NCI-H128 (cell line): ENCODE measurements around the gene BRAF.
"Not testable (repeated sequence)": the region's sequence is repeated elsewhere in the genome, so short reads cannot be mapped to it uniquely, and the experiment has no call there.

Experiments used
- DNase-seq: peaks from one replicate; lab custom pipeline; 2025; ENCODE audit not compliant: unreplicated experiment; lab: John Stamatoyannopoulos, UW

Gene BRAF

GRCh38 chr7:140881507-140882228 lies 43.1 kb downstream of the BRAF start:
- no peak for DNase-seq

DNA sequence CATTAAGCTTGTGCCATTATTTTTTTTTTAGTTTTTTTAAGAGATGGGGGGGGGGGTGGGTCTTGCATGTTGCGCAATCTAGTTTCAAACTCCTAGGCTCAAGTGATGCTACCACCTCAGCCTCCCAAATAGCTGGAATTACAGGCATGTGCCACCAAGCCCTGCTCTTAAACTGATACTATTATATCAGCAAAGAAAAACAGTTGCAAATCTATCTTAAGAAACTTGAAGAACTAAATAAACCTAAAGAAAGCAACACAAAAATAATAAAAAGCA lies 47.5 kb downstream of the BRAF start:
- DNase-seq = no peak

GRCh38 chr7:140876519-140877248 lies 48.0 kb downstream of the BRAF start:
- no peak for DNase-seq

DNA sequence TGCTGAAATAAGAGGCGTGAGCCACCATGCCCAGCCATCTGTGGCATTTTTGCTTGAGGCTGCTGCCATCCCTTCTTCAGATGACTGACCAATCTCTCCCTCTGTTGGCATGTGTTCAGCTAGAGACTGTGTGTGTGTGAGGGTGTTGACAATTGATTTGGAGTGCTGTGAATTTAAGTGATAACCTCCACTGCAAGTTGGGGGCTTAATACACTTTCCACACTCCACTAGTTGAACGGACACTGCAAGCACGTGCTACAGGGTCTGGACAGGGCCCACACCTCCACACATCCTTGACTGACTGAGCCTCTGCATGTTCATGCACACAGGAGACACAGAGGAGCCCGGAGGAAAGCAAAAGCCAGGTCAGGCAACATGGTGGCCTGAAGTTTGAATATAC lies 51.3 kb downstream of the BRAF start:
- DNase-seq = no peak

DNA sequence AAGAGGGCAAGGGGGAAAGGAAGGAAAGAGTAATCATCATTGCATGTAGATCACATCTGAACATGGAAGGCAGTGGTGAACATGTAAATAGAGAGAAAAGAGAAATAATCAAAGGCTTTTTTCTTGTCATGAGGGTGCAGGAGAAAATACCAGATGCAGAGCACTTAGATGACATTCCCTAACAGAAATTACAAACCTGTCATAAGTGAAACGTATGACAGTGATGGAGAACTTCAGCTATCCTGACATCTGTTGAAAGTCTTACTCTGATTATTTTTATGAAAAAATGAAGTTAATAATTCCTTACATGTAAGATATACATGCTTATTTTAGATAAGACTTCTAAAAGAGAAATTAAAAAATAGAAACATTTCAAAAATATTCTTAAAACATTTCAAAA lies 54.7 kb downstream of the BRAF start:
- no peak for DNase-seq

- no peak for DNase-seq
These were observed 55.3 kb downstream of the BRAF start for GRCh38 chr7:140869430-140869829.

GRCh38 chr7:140867467-140868462 lies 57.0 kb downstream of the BRAF start:
- DNase-seq = no peak

DNA sequence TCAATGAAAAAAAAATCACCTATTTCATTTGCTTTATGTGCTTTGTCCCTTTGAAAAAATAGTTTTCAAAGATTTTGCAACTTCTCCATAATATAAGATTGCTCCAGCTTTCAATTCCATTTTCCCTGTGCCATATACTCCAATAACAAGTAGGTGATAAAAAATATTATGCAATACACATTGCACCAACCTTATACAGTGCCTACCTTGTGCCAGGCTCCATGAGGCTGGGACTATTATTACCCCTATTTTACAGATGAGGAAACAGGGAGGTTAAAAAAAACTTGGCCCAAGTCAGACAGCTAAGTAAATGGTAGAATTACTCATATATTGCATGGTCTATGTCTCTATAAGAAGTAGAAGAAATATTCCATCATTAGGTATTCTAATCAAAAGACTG lies 57.8 kb downstream of the BRAF start:
- DNase-seq = no peak

GRCh38 chr7:140864732-140865131 lies 60.0 kb downstream of the BRAF start:
- no peak for DNase-seq

- DNase-seq = no peak
These were observed 60.9 kb downstream of the BRAF start for GRCh38 chr7:140863867-140864266.

GRCh38 chr7:140863184-140863583 lies 61.5 kb downstream of the BRAF start:
- no peak for DNase-seq

- no peak for DNase-seq
These were observed 67.7 kb downstream of the BRAF start for GRCh38 chr7:140857048-140857447.

DNA sequence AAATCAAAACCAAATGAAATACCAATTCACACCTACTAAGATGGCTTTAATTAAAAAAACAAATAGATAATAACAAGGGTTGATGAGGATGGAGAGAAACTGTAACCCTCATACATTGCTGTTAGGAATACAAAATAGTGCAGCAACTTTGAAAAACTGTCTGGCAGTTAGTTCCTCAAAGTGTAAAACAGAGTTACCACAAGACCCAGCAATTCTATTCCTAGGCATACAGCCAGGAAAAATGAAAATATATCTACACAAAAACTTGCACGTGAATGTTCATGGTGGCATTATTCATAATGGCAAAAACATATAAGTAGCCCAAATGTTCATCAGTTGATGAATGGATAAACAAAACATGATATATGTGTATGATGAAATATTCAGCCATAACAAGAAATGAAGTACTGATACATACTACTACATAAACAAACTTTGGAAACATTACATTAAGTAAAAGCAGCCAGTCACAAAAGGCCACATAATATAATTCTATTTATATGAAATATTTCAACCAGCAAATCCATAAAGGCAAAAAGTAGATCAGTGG lies 83.5 kb downstream of the BRAF start:
- DNase-seq = no peak

DNA sequence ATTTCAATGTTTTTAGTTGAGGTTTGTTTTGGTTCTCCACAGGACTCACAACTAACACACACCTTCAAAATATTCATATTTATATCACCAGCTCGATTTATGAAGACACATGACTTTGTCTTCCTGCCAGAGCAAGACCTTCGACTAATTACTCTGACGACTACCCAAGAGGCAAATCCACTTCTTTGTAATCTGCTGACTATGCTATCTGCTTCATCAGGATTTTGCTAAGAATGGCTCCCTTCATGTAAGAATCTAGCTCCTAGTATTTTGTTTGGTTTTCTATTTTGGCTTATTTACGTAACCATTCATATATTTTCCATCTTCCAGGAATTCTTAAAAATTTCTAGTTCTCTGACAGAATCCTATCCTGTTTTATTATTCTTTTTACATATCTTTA lies 93.0 kb downstream of the BRAF start:
- DNase-seq = no peak

- no peak for DNase-seq
These were observed 95.0 kb downstream of the BRAF start for GRCh38 chr7:140829720-140830119.

GRCh38 chr7:140828741-140829140 lies 96.0 kb downstream of the BRAF start:
- no peak for DNase-seq

DNA sequence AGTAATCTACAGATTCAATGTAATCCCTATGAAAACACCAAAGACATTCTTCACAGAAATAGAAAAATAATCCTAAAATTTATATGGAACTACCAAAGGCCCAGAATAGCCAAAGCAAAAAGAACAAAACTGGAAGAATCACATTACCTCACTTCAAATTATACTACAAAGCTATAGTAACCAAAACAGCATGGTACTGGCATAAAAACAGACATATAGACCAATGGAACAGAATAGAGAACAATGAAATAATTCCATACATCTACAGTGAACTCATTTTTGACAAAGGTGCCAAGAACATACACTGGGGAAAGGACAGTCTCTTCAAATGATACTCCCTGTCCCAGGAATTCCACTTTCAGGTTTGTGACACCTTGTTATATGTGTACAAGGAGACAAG lies 107.3 kb downstream of the BRAF start:
- not testable (repeated sequence) for DNase-seq

DNA sequence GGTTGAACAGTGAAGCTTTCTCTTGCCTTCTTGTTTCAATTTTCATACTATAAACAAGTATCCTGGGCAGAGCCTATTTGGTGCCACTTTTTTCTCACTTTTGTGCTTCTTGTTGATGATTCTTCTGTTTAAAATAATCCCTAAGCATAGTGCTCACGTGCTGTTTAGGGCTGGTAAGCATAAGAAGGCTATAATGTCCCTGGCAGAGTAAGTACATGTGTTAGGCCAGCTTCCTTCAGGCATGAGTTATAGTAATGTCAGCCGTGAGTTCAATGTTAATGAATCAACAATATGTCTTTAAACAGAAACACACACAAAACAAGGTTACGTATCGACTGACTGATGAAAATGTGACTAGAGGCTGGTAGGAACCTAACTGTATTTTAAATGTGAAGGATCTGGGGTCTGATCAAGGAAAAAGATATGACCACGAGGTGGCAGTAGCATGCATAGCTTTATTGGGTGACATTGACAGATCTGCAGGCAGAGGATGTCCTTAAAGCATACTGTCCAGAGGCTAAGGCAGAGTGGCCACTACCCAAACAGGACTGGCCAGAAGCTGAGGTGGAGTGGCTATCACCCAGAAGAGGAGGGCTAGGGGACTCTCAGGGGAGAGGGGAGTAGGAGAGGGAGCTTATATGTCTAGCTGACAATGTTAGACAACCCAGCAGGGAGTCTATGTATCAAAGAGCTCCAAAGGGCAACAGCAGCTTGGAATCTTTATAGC lies 113.7 kb downstream of the BRAF start:
- DNase-seq = peak; percentile 18

GRCh38 chr7:140810385-140810784 lies 114.3 kb downstream of the BRAF start:
- no peak for DNase-seq

DNA sequence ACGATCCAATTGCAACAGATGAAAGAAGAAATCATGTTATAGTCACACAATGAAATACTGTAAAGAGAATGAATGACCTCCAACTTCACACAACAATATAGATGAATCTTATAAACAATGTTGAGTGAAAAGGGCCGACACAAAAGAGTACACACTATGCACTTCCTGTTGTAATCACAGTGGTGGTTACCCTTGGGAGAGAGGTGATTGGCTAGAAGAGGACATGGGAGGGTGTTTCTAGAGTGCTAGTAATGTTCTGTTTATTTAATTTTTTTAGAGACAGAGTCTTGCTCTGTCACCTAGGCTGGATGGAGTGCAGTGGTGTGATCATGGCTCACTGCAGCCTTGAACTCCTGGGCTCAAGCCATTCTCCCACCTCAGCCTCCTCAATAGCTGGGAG lies 145.8 kb downstream of the BRAF start:
- no peak for DNase-seq

DNA sequence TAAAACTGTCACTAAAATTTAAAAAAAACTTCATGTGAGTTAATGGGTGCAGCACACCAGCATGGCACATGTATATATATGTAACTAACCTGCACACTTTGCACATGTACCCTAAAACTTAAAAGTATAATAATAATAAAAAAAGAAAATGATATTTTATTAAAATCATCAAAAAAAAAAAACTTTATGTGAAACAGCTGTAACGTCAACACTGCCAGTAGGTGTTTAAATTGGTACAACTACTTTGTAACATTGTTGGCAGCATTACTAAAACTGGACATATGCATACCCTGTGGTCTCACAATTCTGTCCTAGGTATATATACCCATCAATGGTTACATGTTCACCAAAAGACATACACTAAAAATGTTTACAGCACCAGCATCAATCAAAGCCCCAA lies 146.2 kb downstream of the BRAF start:
- no peak for DNase-seq
